Stimulated activated CD8-positive, alpha-beta memory T cell treated with anti-CD3 and anti-CD28 coated beads, Interleukin-7, amount 100 ng/mL, for 48 hours (primary cell): ENCODE measurements around the gene PER3.

Experiments
- DNase-seq, 2 donors: peaks; one replicate each; pipeline ENCODE4 v3.0.0-alpha.2; 2020; ENCODE audit warnings: low read depth in 1 of 2; ENCODE audit errors: extremely low read depth in 1 of 2

PER3 gene

GRCh38 chr1:7831458-7831857 lies 47.4 kb downstream of the PER3 start:
- no peak for DNase-seq

DNA sequence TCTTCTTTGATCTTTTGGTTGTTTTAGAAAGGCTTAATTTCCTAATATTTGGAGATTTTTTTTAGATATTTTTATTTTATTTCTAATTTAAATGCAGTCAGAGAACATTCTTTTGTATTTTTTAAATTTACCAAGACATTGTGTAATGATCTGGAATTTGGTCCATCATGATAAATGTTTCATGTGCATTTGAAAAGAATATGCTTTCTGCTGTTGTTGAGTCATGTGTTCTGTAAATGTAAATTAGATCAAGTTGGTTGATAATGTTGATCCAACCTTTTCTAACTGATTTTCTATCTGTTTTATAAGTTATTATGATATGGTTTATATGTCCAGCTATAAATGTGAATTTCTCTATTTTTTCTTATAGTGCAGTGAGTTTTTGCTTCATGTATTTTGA lies 48.9 kb downstream of the PER3 start:
- DNase-seq = no peak

DNA sequence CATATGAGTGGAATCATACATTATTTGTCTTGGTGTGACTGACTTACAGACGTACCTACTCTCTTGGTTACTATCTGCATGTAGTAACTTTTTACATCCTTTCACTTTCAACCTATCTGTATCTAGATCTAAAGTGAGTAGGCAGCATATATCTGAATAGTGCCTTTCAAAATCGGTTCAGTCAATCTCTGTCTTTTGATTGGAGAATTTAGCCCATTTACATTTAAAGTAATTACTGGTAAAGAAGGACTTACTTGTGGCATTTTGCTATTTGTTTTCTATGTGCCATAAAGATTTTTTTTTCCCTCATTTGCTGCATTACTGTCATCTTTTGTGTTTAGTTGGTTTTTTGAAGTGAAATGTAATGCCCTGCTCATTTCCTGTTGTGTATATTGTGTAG lies 54.6 kb downstream of the PER3 start:
- DNase-seq = no peak

- DNase-seq = no peak
These were observed 55.4 kb downstream of the PER3 start for GRCh38 chr1:7839526-7839925.

GRCh38 chr1:7842517-7842916 lies 58.4 kb downstream of the PER3 start:
- DNase-seq = no peak

DNA sequence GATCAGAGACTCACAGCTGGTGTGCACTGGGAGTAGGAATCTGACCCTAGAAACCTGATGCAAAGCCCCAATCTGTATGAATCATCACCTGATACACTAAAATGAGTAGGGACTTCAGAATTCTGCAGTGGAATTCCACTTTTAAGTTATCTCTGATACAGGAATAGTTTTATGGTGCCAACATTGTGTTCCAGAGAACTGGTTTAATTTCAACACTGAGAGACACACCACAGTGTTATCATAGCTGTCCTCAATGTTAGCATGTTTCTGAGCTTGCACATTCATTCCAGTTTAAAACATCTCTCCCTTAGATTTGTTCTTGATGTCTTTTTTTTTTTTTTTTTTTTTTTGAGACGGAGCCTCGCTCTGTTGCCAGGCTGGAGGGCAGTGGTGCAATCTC lies 61.7 kb downstream of the PER3 start:
- no peak for DNase-seq

- DNase-seq = no peak
These were observed 62.6 kb downstream of the PER3 start for GRCh38 chr1:7846656-7847055.

DNA sequence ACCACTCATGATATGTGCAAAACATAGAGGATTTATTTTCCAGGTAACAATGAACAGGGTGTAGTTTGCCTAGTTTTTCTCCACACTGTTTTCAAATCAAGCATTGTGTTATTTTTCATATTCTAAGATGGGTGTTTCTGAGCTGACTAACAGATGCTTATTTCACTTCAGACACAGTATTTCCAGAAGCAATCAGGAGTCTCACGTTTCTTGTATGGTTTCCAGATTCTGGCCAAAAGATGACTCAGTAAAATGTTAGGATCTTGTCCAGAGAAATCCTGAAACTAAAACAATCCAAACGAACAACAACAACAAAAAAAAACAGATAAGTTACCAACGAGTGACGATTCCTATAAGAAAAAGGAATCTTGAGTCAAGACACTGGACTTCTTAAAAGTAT lies 63.5 kb downstream of the PER3 start:
- no peak for DNase-seq

GRCh38 chr1:7850786-7851185 lies 66.7 kb downstream of the PER3 start:
- no peak for DNase-seq

DNA sequence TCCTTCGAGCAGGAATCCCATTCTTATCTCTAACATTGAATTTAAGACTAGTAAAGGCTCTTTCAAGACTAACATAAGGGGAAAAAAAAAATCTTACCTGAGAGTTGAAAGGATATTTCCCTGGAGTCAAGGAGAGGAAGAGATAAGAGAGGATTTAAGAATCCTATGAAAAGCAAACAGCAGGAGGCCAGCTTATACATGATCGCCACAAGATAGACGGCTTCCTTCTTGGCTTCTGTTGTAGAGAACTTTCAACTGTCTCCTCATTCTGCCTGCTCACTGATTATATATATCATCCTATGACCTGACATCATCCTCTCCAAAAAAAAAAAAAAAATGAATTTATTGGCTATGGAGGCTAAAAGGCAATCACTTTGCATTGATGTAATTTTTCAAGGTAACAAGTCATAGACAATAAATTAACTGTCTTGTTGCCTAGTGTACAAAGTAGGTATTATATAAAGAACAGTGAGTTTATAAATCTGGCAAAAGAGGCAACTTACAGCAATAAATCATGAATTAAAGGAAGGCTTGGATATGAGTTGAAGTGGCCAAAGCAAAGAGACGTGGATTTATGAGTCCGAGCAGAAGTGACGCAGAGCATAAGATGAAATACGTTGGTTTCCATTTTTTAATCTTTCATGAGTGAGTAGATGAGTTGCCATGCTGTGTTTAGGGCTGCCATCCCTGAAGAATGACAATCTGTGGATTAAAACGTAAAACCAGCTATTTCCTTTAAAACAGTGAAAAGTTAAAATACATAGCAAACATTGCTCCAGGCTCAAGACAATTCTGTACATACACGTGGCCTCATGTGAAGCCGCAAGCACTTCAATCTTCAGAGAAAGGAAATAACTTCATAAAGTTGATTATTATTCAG lies 69.0 kb downstream of the PER3 start, which contains the start of gene UTS2:
UTS2 (minus strand) TSS at position 262 of the 880 bp plus-strand sequence; CDS start at position 200, 62 bp downstream.
- no peak for DNase-seq

GRCh38 chr1:7853684-7854026 lies 69.6 kb downstream of the PER3 start:
- DNase-seq = no peak

DNA sequence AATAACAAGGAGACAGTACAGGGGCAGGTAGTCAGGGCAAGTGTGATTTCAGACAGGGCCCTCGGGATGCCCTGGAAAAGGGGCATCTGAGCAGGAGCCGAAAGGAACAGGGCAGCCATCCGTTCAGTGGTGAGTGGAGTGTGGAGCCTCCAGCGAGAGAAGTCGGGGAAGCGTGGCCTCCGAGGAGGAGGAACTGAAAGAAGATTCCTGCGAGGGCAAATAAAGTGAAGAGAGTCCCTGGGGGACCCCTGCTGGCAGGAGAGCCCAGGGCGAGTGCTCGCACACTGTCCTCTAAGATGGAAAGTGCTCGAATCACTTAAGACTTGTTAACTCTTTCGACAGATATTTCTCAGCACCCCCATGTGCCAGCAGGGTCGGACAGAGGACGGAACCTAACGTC lies 72.3 kb downstream of the PER3 start:
- DNase-seq = no peak

- no peak for DNase-seq
These were observed 72.9 kb downstream of the PER3 start for GRCh38 chr1:7857000-7857399.

- no peak for DNase-seq
These were observed 73.9 kb downstream of the PER3 start for GRCh38 chr1:7857985-7858384.

DNA sequence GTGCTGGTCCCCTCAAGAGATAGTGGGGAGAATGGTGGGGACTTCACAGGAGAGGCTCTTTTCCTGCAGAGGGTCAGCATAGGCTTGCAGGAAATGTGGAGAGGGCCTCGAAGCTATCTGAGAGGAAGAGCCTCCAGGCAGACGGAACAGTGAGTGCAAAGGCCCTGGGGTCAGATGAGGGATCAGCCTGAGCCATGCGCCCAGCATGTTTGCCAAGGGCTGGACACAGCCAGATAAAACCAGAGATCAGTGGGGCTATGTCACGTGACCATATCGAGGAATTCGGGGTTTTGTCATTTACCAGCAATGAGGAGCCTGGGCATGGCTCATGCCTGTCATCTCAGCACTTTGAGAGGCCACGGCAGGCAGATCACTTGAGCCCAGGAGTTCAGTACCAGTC lies 75.3 kb downstream of the PER3 start:
- no peak for DNase-seq

DNA sequence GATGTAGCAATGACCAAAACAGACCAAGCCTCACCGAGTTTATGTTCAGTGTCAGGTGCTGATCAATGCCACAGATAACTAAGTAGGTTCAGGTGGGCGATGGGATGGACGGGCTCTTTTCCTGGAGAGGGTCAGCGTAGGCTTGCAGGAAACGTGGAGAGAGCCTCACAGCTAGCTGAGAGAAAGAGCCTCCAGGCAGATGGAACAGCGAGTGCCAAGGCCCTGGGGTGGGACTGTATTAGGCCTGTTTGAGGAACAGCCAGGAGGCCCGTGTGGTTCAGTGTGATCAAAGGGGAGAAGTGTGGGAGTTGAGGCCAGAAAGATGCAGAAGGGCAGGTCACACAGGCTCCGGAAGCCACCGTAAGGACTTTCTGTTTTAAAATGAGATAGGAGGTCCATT lies 76.0 kb downstream of the PER3 start:
- DNase-seq = no peak

DNA sequence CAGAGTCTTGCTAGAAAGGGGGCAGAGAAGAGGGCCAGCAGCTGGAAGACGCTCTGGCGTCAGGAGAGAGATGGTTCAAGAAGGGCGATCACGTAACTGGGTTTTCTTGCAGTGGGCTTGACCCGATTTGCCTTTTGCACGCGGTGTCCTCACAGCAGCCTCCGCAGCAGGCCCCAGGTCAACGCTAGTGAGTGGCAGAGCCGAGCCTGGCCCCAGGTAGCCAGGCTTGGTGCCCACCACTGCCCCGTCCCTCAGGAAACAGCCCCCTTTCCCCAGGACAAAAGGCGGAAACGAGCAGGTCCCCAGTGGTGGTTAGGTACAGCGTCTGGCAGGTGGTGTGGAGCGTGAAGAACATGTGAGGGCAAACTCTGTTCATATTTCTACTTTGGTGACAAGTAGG lies 77.4 kb downstream of the PER3 start:
- no peak for DNase-seq

DNA sequence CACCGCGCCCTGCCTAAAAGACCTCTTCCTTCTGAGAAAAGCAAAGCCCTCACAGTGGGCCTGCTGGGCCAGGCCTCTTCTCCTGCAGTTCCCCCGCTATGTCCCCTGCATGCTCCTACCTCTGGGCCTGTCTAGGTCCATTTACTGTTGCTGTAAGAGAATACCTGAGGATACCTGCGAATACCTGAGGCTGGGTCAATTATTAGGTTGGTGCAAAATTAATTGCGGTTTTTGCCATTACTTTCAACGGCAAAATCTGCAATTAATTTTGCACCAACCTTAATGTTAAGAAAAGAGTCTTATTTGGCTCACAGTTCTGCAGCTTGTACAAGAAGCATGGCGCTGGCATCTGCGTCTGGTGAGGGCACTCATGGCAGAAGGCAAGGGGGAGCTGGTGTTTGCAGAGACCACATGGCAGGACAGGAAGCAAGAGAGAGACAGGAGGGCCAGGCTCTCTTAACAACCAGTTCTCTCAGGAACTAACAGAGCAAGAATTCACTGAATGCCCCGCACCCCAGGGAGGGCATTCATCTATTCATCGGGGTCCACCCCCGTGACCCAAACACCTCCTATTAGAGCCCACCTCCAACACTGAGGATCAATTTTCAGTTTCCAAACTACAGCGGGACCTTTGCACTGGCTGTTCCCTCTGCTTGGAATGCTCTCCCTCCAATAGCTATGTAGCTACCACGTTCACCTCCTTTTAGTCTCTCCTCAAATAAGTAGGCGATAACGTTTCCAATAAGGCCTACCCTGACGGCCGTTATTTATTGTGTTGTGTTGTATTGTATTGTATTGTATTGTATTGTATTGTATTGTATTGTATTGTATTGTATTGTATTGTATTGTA lies 78.3 kb downstream of the PER3 start:
- DNase-seq = no peak

DNA sequence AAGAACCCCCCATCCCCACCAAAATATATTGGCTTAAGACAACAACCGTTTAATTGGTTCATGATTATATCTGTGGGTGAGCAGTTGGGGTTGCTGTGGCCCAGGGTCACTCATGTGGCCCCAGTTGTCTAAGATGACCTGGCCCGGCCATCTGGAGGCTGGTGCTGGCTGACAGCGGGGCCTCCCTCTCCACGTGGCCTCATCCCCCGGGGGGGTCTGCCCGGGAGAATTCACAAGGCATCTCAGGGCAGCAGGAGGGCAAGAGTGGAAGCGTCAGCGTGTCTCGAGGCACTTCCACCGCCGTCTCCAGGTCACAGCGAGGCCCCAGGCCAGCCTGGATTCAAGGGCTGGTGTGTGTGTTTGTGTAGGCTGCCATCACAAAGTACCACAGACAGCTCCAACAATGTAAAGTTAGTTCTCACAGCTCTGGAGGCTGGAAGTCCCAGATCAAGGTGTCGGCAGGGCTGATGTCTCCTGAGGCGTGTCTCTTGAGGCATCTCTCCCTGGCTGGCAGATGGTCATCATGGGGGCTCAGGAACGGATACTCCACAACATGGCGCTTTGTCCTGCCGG lies 79.8 kb downstream of the PER3 start:
- DNase-seq = no peak

DNA sequence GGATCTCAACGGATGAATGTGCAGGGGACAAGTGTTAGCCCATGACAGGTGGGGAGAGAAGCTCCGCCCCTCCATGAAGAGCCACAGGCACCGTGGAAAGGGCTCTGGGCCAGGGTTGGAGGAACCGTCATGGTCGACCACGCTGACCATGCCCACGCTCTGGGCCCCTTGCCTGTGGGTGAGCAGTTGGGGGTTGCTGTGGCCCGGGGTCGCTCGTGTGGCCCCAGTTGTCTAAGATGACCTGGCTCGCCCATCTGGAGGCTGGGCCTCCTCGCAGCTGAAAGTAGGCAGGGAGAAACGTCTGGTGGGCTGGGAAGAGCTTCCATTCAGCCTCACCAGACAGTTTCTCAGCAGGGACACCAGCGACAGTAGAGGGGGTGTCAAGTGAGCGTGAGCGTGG lies 81.9 kb downstream of the PER3 start:
- DNase-seq = no peak

- DNase-seq = no peak
These were observed 84.1 kb downstream of the PER3 start for GRCh38 chr1:7868070-7868780.
